Measurements from ENCODE around the gene FKBP6. TPM values are rescaled to one million over a fixed set of nuclear protein-coding genes. Genes with fewer than 3 reads are reported as not detected.

The FKBP6 gene
- total and polyA plus RNA-seq, 9 of the 15 experiments (the other 6 are each of a cell fraction or from before 2014, with no cell fraction given), result not detected

GRCh38 chr7:73341877-73342276 is 13.9 kb downstream of the FKBP6 start:
- ATAC-seq (peak; percentile 87), DNase-seq (ENCODE audit: extremely low read depth in 1 of 4, low spot score in 3 of 4) (peak; percentile 68 to 81 (median 76))
- WGBS (ENCODE audit: insufficient coverage, low coverage, missing lambda C conversion rate), result 12% methylated on average over 8 of the region's 8 CpGs
- TF ChIP-seq RFX5 (IDR thresholded peaks at IDR 0.05; ENCODE audit: low read depth, low read length) (no peak), SP1 (CRISPR knock-in tag; IDR thresholded peaks at IDR 0.05) (no peak), TOE1 (IDR thresholded peaks at IDR 0.05; ENCODE audit: borderline replicate concordance) (peak; percentile 91; the same call in 1 of the 2 replicates), TOE1 (CRISPR knock-in tag; IDR thresholded peaks at IDR 0.05; ENCODE audit: borderline replicate concordance, low read depth) (no peak), HDGF (IDR thresholded peaks at IDR 0.05) (no peak), PHB2 (IDR thresholded peaks at IDR 0.05; ENCODE audit: low read depth) (no peak), ZBTB34 (CRISPR knock-in tag; IDR thresholded peaks at IDR 0.05) (no peak), ETS2 (tag; IDR thresholded peaks at IDR 0.05; ENCODE audit: borderline replicate concordance, poor library complexity, severe bottlenecking) (no peak), GATA2 (CRISPR knock-in tag; IDR thresholded peaks at IDR 0.05) (no peak), E2F5 (CRISPR knock-in tag; IDR thresholded peaks at IDR 0.05) (no peak), PRPF4 (IDR thresholded peaks at IDR 0.05; ENCODE audit: insufficient read depth, low read depth, low read length, poor library complexity, severe bottlenecking) (no peak), GTF3C2 (IDR thresholded peaks at IDR 0.05; ENCODE audit: borderline replicate concordance, extremely low read depth, insufficient read length) (no peak), ZNF655 (CRISPR knock-in tag; IDR thresholded peaks at IDR 0.05) (no peak), ID3 (CRISPR knock-in tag; IDR thresholded peaks at IDR 0.05) (no peak), ID3 (tag; IDR thresholded peaks at IDR 0.05) (no peak)

More at GRCh38 chr7:73341877-73342276, 13.9 kb downstream of the FKBP6 start:
- Histone ChIP-seq H2AFZ (ENCODE audit: low read depth, low read length) (no peak overlapping the region), H3K4me2 (ENCODE audit: insufficient read depth, low read length) (no peak overlapping the region), H3K36me3 (ENCODE audit: control insufficient read depth, insufficient read depth, low read length) (no peaks in the 10 kb centered on the region), H3K4me3 (no peak overlapping the region), H3K27ac (ENCODE audit: extremely low read depth, low read depth, low read length) (no peak overlapping the region), H3K27me3 (ENCODE audit: control insufficient read depth in 2 of 2, insufficient read depth in 2 of 2, low read length in 2 of 2) (peaks cover 54 to 76% of the 10 kb centered on the region in 2 experiments), H3K9me3 (replicated peaks; ENCODE audit: control insufficient read depth, insufficient read depth, low read depth, low read length) (no peaks in the 10 kb centered on the region), H3K4me1 (replicated peaks in 1 of 2; ENCODE audit: control insufficient read depth in 2 of 2, insufficient read depth in 2 of 2, low read length in 2 of 2) (peaks cover 4 to 6% of the 10 kb centered on the region in 2 experiments; a peak in 1 of 5 replicates), H3K79me2 (ENCODE audit: control insufficient read depth, insufficient read depth, low read length) (no peaks in the 10 kb centered on the region), H4K20me1 (replicated peaks; ENCODE audit: control insufficient read depth, insufficient read depth, low read length) (no peaks in the 10 kb centered on the region; the same call in 1 of the 2 replicates), H3K9ac (ENCODE audit: insufficient read depth in 1 of 2, low read depth in 2 of 2, low read length in 2 of 2) (no peak overlapping the region), H3K9me1 (ENCODE audit: control insufficient read depth, insufficient read depth, low read length) (no peaks in the 10 kb centered on the region)
- ChIA-PET CTCF (ENCODE audit: low intra/inter-chr PET ratio) (interaction anchor here (1.4 kb wide), 1 partner anchor 109 kb away, joined by 7 read pairs; no protein-coding TSS in a partner anchor), POLR2A (interaction anchor here (0.6 kb wide), 1 partner anchor 20 kb away, joined by 3 read pairs; no protein-coding TSS in a partner anchor)
- BruUV-seq (replicated peaks), result no TSS peak
- intact Hi-C loops (cut with micrococcal nuclease), result loop anchor here (2.0 to 5.0 kb wide), 2 partner anchors 95 to 111 kb away; no protein-coding TSS in a partner anchor
- in situ Hi-C loops (cut with MboI), result no loop called here
- FAIRE-seq, result no peak
